GM21576 (cell line): ENCODE measurements around the gene SLX9.

Source experiments
- ATAC-seq: cut with Tn5 transposase; IDR thresholded peaks from one replicate; pipeline ENCODE4 v1.9.1; 2021; ENCODE audit warnings: mild to moderate bottlenecking, moderate library complexity; ENCODE audit not compliant: unreplicated experiment

Gene SLX9

DNA sequence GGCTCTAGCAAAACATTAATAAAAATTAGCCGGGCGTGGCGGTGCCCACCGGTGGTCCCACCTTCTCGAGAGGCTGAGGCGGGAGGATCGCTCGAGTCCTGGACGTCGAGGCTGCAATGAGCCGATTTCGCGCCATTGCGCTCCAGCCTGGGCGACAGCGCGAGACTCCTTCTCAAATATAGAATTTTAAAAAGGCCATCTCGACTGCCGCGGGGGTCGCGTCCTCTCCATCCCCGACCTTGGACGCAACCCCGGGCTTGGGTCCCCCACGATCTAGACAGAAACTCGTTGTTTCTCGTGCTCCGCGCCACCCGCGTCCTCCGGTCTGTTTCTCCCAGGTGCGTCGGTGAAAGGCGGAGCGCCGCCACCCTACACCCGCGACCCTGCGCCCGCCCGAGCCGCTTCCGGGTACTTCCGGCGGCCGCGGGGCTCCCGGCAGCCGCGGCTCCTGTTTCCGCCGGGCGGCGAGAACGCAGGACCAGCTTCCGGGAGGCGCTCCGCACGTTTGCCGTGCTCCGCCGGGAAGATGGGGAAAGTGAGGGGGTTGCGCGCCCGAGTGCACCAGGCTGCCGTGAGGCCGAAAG lies at the start of gene SLX9:
Gene SLX9 (plus strand): TSS at position 498 of the 584 bp plus-strand sequence. CDS start 29 bp downstream, at position 527.
- peak; percentile 59 for ATAC-seq

DNA sequence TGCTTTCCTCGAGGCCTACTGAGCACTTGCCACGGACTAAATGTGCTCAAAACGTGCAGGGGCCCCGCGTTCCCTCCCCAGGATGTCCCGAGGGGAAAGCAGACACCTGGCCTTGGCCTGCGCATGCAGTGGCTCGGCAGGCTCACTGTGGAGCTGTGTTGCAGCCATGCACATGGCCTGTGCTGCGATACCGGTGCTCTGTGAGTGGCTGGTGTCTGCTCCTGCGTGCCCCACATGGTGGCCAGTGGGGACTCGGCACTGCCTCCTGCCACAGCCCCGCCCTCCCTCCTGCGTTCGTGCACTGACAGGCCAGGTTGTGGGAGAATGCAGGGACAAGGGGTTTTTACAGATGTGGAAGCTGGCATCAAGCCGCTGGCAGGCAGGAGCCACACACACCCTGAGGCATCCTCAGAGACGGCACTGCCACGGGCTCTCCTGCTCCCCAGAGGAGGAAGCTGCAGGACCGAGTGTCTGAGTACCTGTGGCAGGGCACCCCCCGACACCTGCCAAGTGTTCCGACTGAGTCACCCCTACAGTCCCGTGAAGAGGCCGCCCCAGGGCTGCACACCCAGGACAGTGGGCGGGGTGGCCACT lies 49.4 kb upstream of the SLX9 start:
- ATAC-seq, result no peak

DNA sequence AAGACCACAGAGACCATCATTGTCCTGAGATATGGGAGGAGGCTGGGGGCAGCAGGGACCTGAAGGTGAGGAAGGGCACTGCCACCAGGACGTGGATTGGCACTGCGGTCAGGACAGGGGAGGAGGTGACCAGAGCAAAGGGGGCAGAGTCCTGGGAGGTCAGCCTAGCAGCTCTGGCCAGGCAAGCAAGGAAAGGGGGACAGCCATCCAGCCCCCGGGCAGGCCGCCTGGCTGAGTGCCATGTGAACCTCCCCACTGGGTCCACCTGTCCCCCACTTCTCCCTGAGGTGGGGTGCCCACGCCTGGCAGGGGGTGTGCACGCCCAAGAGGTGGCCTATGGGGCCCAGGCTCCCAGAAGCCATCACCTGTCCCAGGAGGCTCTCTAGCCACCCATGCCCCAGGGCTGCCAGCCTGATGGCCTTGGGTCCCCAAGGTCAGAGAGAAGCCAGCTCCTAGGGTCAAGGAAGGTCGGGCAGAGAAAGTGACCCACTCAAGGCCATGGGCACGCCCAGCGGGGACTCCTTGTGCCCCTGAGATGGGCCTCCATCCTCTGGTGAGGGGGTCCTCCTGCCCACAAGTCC lies 48.8 kb upstream of the SLX9 start:
- ATAC-seq, result no peak

GRCh38 chr21:44891631-44892031 lies 48.2 kb upstream of the SLX9 start:
- ATAC-seq, result no peak

DNA sequence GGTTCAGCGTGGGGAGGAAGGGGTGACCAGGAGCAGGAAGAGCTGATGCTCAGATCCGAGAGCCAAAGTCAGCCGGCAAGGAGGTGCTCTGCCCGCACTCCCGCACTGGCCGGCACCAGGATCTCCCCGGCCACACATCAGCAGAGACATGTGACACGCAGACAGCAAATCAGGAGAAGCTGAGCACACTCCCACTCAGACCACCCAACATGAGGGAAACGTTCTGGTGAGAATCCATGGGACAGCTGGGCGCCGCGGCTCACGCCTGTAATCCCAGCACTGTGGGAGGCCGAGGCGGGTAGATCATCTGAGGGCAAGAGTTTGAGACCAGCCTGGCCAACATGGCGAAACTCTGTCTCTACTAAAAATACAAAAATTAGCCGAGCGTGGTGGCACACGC lies 47.7 kb upstream of the SLX9 start:
- ATAC-seq, result no peak

DNA sequence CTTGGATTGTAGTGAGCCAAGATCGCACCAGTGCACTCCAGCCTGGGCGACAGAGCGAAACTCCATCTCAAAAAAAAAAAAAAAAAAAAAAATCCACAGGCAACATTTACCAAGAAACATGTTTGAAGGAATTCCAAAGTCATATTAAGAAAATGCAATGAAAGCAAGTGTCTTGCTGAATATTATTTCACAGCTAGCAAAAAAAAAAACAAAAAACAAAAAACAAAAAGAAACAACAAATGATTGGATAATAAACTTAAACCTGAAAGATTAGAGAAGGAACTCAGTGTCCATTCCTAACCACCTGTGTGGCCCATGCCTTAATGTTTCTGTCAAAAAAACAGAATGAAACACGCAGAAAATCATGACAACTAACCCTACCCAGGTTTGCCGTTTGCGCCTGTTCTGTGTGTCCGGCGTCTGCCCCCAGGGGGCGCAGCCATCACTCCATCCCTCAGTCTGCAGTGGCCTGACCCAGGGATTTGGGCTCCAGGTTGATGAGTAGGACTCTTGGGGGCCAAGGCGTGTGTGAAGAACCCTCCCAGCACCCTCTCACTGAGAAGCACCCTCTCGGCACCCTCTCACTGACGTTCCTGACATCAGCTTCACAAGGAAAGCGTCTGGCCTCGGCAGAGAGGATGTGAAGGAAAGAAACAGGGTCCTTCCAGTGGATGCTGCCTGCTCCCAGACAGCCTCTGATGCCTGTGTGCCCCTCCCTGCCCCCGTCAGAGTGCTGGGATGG lies 47.1 kb upstream of the SLX9 start:
- ATAC-seq, result no peak

DNA sequence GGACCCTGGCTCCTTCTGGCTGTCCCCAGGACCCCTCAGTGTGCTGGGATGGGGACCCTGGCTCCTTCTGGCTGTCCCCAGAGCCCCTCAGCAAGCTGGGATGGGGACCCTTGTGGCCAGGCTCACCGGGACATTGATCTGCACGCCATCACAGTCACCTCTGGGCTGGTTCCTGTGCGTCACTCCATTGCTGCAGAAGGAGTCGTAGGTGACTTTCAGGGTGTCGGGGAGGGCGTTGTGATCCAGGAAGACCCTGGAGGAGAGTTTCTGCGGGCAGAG lies 46.6 kb upstream of the SLX9 start:
- ATAC-seq, result no peak

DNA sequence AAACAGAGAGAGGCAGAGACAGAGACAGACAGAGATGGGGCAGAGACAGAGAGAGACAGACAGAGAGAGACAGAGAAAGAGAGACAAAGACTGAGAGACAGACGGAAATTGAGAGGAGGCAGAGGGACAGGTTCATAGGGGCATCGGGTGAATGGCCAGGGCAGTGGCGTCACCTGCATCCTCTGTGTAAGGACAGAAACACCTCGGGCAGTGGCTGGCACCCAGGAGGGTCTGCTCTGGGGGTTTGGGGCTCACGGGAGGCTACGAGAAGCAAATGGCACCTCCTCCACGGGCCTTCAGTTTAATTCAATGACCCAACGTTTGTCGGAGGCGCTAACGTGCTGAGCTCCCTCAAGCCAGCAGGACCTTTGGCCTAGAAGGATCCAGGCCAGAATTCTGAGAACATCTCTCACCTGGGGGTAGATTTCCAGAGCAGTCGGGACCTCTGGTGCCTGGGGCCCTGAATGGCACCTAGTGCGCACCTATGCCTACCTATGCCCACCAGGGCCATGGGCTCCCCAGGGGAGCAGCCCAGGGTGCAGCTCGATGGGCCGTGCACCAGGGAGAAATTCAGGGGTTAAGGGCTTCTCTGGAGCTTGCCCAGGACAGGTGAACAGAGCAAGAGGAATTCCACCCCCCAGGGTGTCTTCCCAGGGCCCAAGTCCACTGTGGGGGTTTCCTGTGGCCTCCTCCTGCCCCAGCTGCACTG lies 45.7 kb upstream of the SLX9 start:
- no peak for ATAC-seq

DNA sequence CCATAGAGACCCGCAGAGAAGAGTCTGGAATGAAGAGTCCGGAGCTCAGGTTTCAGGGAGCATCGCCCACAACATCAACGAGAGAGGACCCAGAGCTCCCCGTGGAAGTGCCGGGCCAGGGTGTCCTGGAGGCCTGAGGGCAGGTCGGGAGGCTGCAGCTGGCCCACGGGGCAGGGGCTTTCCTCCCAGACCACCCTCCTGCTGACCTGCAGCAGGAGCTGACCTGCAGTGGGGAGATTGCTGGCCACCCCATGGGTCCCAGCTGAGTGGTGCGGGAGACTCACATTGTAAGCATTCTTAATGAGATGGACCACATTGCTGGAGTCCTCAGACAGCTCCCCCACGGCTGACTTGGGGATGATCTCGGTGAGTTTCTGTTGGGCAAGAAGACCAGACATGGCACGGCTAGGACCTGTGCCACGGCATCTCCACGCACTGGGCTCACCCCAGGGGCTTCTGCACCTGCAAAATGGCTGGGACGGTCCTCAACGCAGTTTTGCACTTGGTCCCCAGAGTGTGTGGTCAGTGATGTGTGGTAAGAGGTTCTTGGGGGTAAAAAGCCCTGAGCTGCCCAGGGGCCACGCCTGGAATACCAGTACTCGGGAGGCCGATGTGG lies 45.0 kb upstream of the SLX9 start:
- ATAC-seq, result no peak

- no peak for ATAC-seq
These were observed 44.0 kb upstream of the SLX9 start for GRCh38 chr21:44895859-44896258.

DNA sequence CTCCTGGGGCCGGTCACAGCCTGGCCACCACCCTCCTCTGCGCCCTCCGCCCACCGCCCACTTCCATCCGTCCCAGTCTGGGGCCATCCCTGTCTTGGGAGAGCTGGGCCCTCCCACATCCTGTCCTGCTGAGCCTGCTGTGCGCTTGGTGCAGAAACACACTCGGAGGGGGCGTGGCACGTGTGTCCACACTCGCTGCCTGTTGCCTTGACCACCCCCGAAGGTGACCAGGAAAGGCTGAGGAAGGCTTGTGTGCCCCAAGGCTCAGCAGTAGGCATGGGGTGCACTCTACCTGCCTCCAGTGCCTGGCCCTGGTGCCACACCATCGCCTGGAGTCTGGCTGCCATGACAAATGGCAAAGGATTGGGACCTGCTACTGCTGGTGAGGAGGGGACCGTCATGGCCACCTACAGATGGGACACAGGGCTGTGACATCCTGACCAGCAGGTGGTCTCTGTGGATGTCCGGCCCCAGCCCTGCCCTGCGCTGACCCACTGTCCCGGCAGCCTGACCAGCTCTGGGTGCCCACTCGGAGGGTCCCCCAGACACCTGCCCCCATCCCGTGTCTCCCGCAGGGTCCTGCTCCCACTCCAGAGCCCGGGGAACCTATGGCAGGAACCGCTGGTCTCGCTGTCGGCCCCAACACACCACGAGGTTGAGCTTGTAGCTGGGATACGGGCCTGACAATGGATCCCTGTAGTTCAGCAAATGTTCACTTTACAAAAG lies 43.1 kb upstream of the SLX9 start:
- no peak for ATAC-seq

- no peak for ATAC-seq
These were observed 42.4 kb upstream of the SLX9 start for GRCh38 chr21:44897326-44898010.

- no peak for ATAC-seq
These were observed 41.8 kb upstream of the SLX9 start for GRCh38 chr21:44898011-44898488.

- no peak for ATAC-seq
These were observed 40.7 kb upstream of the SLX9 start for GRCh38 chr21:44898851-44899767.

DNA sequence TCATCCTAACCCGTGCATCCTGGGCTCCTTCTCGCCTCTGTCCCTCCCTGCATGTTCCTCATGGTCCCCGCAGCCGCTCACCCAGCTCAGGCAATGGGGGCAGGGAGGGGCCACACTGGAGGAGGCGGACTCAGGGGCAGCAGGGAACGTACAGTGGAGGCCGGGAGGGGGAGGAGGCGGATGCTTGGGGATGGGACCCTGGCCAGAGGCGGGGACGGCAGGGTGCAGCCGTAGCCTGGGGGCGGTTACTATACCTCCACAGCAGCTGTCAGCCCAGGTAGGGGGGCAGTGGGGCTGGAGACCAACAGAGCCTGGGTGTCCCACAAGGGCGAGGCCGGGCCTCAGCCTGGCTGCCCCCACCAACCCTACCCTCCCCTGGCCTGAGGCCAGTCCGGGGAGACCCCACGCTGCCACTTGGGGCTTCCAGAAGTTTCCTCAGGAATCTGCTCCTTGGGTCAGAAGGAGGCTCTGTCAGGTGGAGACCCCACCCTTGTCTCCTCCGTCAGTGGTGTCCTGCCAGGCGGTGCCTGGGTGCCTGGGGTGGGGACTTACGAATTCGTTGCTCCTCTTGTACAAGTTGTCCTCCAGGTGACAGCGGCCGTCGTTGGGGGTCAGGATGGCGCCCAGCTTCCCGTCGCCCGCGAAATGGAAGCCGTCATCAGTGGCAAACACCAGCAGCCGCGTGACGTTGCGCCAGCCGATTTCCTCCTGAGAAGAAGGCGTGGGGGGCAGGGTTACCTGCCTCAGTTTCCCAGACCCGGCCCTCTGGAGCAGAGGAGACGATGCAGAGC lies 39.9 kb upstream of the SLX9 start:
- ATAC-seq, result no peak

DNA sequence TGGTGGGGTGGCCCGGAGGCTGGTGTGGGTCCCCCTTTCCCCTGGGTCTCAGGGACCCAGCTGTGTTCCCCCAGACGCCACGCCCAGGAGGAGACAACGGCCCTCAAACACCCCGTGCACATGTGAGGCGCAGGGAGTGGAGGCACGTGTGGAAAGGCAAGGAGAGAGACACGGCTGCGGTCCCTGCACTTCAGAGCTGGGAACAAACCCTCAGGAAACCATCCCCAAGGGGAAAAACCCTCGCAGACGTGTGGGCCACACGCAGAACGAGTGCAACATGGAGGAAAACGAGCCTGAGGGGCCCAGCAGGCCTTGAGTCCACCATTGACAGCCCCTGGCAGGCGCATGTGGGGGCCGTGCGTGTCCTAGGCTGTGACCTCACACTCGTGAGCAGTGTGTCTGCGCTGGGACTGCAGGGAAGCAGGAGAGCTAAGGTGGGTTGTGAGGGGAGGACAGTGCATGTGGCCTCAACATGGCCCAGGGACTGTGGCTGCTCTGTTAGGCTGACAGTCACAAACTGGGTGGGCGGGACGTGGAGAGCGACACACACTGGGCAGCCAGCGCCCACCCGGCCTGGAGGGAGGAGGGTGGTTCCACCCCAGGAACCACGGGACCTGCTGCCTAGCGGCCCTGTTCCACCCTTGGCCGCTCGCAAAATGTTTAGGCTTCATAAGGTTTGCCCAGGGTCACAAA lies 39.1 kb upstream of the SLX9 start:
- no peak for ATAC-seq

DNA sequence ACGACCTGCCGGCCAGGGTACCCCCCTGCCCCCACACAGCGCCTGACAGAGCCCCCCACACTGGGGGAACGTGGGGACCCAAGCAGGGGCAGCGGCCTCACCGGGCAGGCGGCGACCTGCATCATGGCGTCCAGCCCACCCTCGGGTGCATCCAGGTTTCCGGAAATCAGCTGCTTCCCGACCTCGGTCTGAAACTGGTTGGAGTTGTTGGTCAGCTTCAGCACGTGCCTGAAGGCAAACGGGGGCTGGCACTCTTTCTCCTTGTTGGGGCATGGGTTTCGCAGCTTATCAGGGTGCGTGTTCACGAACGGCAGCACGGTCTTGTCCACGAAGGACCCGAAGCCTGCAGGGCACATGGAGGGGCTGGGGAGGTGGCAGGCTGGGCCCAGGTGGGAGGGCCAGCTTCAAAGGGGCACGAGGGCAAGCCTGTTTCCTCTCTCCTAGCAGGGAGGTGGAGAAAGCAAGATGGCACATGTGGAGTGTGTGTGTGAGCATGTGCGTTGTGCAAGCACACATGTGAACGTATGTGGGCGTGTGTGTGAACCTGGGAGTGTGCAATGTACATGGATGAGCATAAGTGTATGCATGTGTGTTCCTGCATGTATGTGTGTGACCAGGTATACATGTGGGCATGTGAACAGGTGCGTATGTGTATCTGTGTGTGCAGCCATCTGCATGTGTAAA lies 38.3 kb upstream of the SLX9 start:
- no peak for ATAC-seq
